A673 (cell line): ENCODE measurements around the gene YDJC. TPM values are rescaled to one million over a fixed set of nuclear protein-coding genes. Genes with fewer than 3 reads are reported as not detected.
"Not testable (repeated sequence)": the region's sequence is repeated elsewhere in the genome, so short reads cannot be mapped to it uniquely, and the experiment has no call there.

Source experiments
- BruUV-seq: library from RNA; stranded (reverse); fragments of 400-500 nt; replicated peaks from 2 replicates; lab custom pipeline; 2021; lab: Mats Ljungman, UMichigan
- CTCF ChIA-PET: fragments of 300-600 bp; sonication (Branson Sonifier 250); formaldehyde crosslinking; loops from one replicate; lab custom pipeline; 2022; ENCODE audit warnings: antibody characterized with exemption; lab: Charles Lee
- POLR2A ChIA-PET: fragments of 300-600 bp; sonication (Branson Sonifier 250); formaldehyde crosslinking; loops from one replicate; lab custom pipeline; 2022; ENCODE audit warnings: antibody characterized with exemption; ENCODE audit not compliant: low non-redundant PET; lab: Charles Lee
- DNase-seq: peaks from one replicate; pipeline ENCODE4 v3.0.0-alpha.2; 2015; ENCODE audit warnings: low spot score
- H3K27ac ChIP-seq: fragments of 200-600 bp; sonication (generic); 2 replicates; pipeline ENCODE4 v1.5.1; 2016; ENCODE audit warnings: mixed run types, low read depth, mild to moderate bottlenecking, mixed read lengths, antibody characterized with exemption, low read length; ENCODE audit not compliant: poor library complexity, severe bottlenecking
- H3K27me3 ChIP-seq: fragments of 200-600 bp; sonication (generic); replicated peaks from 2 replicates; pipeline ENCODE4 v1.6.1; 2017; ENCODE audit warnings: mixed run types, low read depth, mild to moderate bottlenecking, mixed read lengths, antibody characterized with exemption, low read length; ENCODE audit not compliant: insufficient read depth, poor library complexity
- H3K36me3 ChIP-seq: fragments of 200-600 bp; sonication (generic); 2 replicates; pipeline ENCODE4 v1.6.1; 2016; ENCODE audit warnings: mixed run types, mild to moderate bottlenecking, mixed read lengths, antibody characterized with exemption, low read length; ENCODE audit not compliant: insufficient read depth, poor library complexity, severe bottlenecking
- H3K4me1 ChIP-seq: fragments of 200-600 bp; sonication (generic); 2 replicates; pipeline ENCODE4 v1.6.1; 2017; ENCODE audit warnings: mixed run types, mild to moderate bottlenecking, mixed read lengths, antibody characterized with exemption, low read length; ENCODE audit not compliant: insufficient read depth, poor library complexity, severe bottlenecking
- H3K4me3 ChIP-seq: fragments of 200-600 bp; sonication (generic); 2 replicates; pipeline ENCODE4 v1.5.1; 2016; ENCODE audit warnings: low read depth, mixed run types, mild to moderate bottlenecking, mixed read lengths, low read length; ENCODE audit not compliant: poor library complexity, severe bottlenecking
- H3K9me3 ChIP-seq: fragments of 200-600 bp; sonication (generic); 2 replicates; pipeline ENCODE4 v1.6.1; 2016; ENCODE audit warnings: mixed run types, low read depth, mild to moderate bottlenecking, mixed read lengths, antibody characterized with exemption, low read length; ENCODE audit not compliant: poor library complexity, severe bottlenecking
- CTCF ChIP-seq: fragments of 300-800, 200-600 bp; sonication (generic); conservative IDR thresholded peaks from 2 replicates; pipeline ENCODE4 v1.5.1; 2017; ENCODE audit warnings: low read depth, mild to moderate bottlenecking, antibody characterized with exemption, low read length, moderate library complexity, mixed read lengths
- EZH2 ChIP-seq: fragments of 200-600 bp; sonication (generic); IDR thresholded peaks from 2 replicates; pipeline ENCODE4 v1.6.1; 2017; ENCODE audit warnings: borderline replicate concordance, low read depth, mild to moderate bottlenecking, mixed read lengths, antibody characterized with exemption, low read length; ENCODE audit not compliant: poor library complexity, severe bottlenecking
- intact Hi-C: fragments of 100-400 bp; cut with micrococcal nuclease; formaldehyde crosslinking; loops from one replicate; pipeline ENCODE4 v1.10.0; 2022; ENCODE audit not compliant: unreplicated experiment
- total RNA-seq: library from RNA; stranded (reverse); gene quantifications from 2 replicates; pipeline ENCODE4 v1.2.3, GENCODE V29; 2021

YDJC gene
- total RNA-seq, 1 experiment from 2014 or later, result 33.8 TPM

GRCh38 chr22:21602579-21602978, 27.2 kb downstream of the YDJC start:
- no peaks in the 10 kb centered on the region for H3K27me3 ChIP-seq
- no TSS peak for BruUV-seq
- H3K4me1 ChIP-seq, result no peaks in the 10 kb centered on the region
- DNase-seq, result no peak
- H3K4me3 ChIP-seq, result no peak overlapping the region
- no peak for TF ChIP-seq EZH2
- TF ChIP-seq CTCF, result no peak
- no peaks in the 10 kb centered on the region for H3K9me3 ChIP-seq
- intact Hi-C loops, result no loop called here
- no peak overlapping the region for H3K27ac ChIP-seq
- peaks cover 7% of the 10 kb centered on the region for H3K36me3 ChIP-seq
- ChIA-PET CTCF (no interaction called here), POLR2A (no interaction called here)

GRCh38 chr22:21599053-21599893, 30.5 kb downstream of the YDJC start:
- ChIA-PET POLR2A (no interaction called here), CTCF (no interaction called here)
- DNase-seq, result no peak
- Histone ChIP-seq H3K27ac (peak overlapping the region; percentile 19), H3K4me3 (no peak overlapping the region), H3K27me3 (no peaks in the 10 kb centered on the region), H3K4me1 (no peaks in the 10 kb centered on the region), H3K9me3 (no peaks in the 10 kb centered on the region), H3K36me3 (peaks cover 40% of the 10 kb centered on the region)
- TF ChIP-seq EZH2, result no peak
- no peak for TF ChIP-seq CTCF
- BruUV-seq, result no TSS peak
- intact Hi-C loops, result no loop called here

- ChIA-PET POLR2A (interaction anchor here (0.6 kb wide), 1 partner anchor 11 kb away, joined by 4 read pairs; no protein-coding TSS in a partner anchor), CTCF (no interaction called here)
- Histone ChIP-seq H3K9me3 (no peaks in the 10 kb centered on the region), H3K27me3 (no peaks in the 10 kb centered on the region), H3K4me3 (no peak overlapping the region), H3K36me3 (peaks cover 50% of the 10 kb centered on the region), H3K4me1 (no peaks in the 10 kb centered on the region), H3K27ac (no peak overlapping the region)
- TF ChIP-seq EZH2 (no peak), CTCF (no peak)
- no TSS peak for BruUV-seq
- no peak for DNase-seq
- intact Hi-C loops, result no loop called here
Measured at GRCh38 chr22:21598302-21598701, 31.5 kb downstream of the YDJC start.

GRCh38 chr22:21596356-21597135, 33.3 kb downstream of the YDJC start:
- H3K27me3 ChIP-seq, H3K9me3 ChIP-seq, H3K27ac ChIP-seq, BruUV-seq, H3K4me1 ChIP-seq, DNase-seq, CTCF ChIA-PET, H3K4me3 ChIP-seq, intact Hi-C loops, POLR2A ChIA-PET: not testable (repeated sequence)
- H3K36me3 ChIP-seq, result peaks cover 62% of the 10 kb centered on the region
